ENCODE data around the gene GTF2IRD1.
A peak's percentile ranks its signal among the peaks of the same experiment; 100 is the strongest.

DNA sequence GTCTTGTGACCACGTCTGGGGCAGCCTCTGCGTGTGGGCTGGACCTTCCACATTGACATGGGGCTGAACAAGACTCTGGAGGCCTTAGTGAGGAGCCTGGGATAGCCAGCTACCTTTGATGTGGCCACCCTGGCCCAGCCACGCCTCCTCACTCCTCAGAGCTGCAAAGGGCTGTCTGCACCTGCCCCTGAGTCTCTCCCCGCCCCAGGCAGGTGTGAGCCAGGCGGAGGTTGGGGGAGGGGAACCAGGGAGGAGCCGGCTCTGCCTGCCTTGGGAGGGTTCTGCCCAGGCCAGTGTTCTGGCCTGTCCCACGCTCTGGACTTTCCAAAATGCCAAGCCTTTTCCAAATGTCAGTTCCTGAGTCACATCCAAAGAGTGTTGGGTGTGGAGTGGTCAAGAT is 72.2 kb downstream of the GTF2IRD1 start:
- TF ChIP-seq ZNF331 (CRISPR knock-in tag; IDR thresholded peaks at IDR 0.05; ENCODE audit: low read depth) (no peak), CTCF (conservative IDR thresholded peaks at IDR 0.05; ENCODE audit: low read depth in 2 of 2) (no peak), POLR2AphosphoS5 (IDR thresholded peaks at IDR 0.05; ENCODE audit: low read depth) (0 out of 2 replicates have a peak, but pooled peaks have one; percentile 21), EZH2phosphoT487 (IDR thresholded peaks at IDR 0.05; ENCODE audit: unreplicated experiment) (no peak), NANOG (IDR thresholded peaks at IDR 0.05; ENCODE audit: borderline replicate concordance) (no peak), EZH2 (IDR thresholded peaks at IDR 0.05; ENCODE audit: low read depth, unreplicated experiment) (no peak), REST (IDR thresholded peaks at IDR 0.05; ENCODE audit: unreplicated experiment) (no peak), JUNB (IDR thresholded peaks at IDR 0.05; ENCODE audit: unreplicated experiment) (no peak)
